GM21390 (cell line): Measurements from ENCODE around the gene TFG.

Experiments
- ATAC-seq: cut with Tn5 transposase; IDR thresholded peaks from one replicate; pipeline ENCODE4 v1.9.1; 2021; ENCODE audit not compliant: unreplicated experiment

TFG gene

GRCh38 chr3:100753846-100754245, 44.6 kb downstream of the TFG start:
- no peak for ATAC-seq

GRCh38 chr3:100754563-100755334, 45.5 kb downstream of the TFG start:
- no peak for ATAC-seq

GRCh38 chr3:100756441-100756840, 47.1 kb downstream of the TFG start:
- no peak for ATAC-seq

GRCh38 chr3:100759159-100759558, 49.9 kb downstream of the TFG start:
- no peak for ATAC-seq

GRCh38 chr3:100759950-100760349, 50.7 kb downstream of the TFG start:
- no peak for ATAC-seq

GRCh38 chr3:100760377-100760776, 51.1 kb downstream of the TFG start:
- no peak for ATAC-seq

GRCh38 chr3:100761211-100761942, 52.1 kb downstream of the TFG start:
- peak; percentile 78 for ATAC-seq

- no peak for ATAC-seq
Observed at GRCh38 chr3:100761951-100762350, 52.7 kb downstream of the TFG start.

- ATAC-seq: no peak
Observed at GRCh38 chr3:100765437-100765975, 56.2 kb downstream of the TFG start.

- no peak for ATAC-seq
Observed at GRCh38 chr3:100766069-100766468, 56.8 kb downstream of the TFG start.

- ATAC-seq: no peak
Observed at GRCh38 chr3:100769693-100770092, 60.4 kb downstream of the TFG start.

- ATAC-seq: no peak
Observed at GRCh38 chr3:100775226-100775625, 65.9 kb downstream of the TFG start.

GRCh38 chr3:100775669-100776068, 66.4 kb downstream of the TFG start:
- no peak for ATAC-seq

- ATAC-seq: no peak
Observed at GRCh38 chr3:100776097-100776729, 66.9 kb downstream of the TFG start.

GRCh38 chr3:100776746-100777145, 67.5 kb downstream of the TFG start:
- no peak for ATAC-seq

GRCh38 chr3:100777271-100777670, 68.0 kb downstream of the TFG start:
- no peak for ATAC-seq

GRCh38 chr3:100779480-100779879, 70.2 kb downstream of the TFG start:
- no peak for ATAC-seq

GRCh38 chr3:100780071-100780622, 70.9 kb downstream of the TFG start:
- ATAC-seq: no peak

GRCh38 chr3:100781301-100781700, 72.0 kb downstream of the TFG start:
- no peak for ATAC-seq

GRCh38 chr3:100782348-100782747, 73.1 kb downstream of the TFG start:
- ATAC-seq: no peak

GRCh38 chr3:100782906-100783305, 73.6 kb downstream of the TFG start:
- ATAC-seq: no peak
